Measurements from ENCODE around the gene CLSTN1. TPM values are rescaled to one million over a fixed set of nuclear protein-coding genes. Genes with fewer than 3 reads are reported as not detected.

Gene CLSTN1
- polyA plus RNA-seq, 3 donors = 5.2 to 25.2 (median 5.3) TPM

GRCh38 chr1:9836632-9836960, 12.8 kb upstream of the CLSTN1 start:
- DNase-seq = no peak
- Histone ChIP-seq H3K4me1 (ENCODE audit: control insufficient read depth in 1 of 2, insufficient read depth in 2 of 2, low read length in 2 of 2) (no peaks in the 10 kb centered on the region), H4K20me1 (ENCODE audit: insufficient read depth, low read length) (no peaks in the 10 kb centered on the region), H3K9me3 (replicated peaks in 1 of 2; ENCODE audit: control insufficient read depth in 1 of 2, insufficient read depth in 1 of 2, low read length in 2 of 2) (no peaks in the 10 kb centered on the region), H3K27me3 (ENCODE audit: control insufficient read depth in 2 of 2, insufficient read depth in 2 of 2, low read length in 2 of 2) (no peaks in the 10 kb centered on the region), H3K9ac (ENCODE audit: insufficient read depth, low read length, poor library complexity, severe bottlenecking) (no peak overlapping the region), H3K4me2 (replicated peaks; ENCODE audit: extremely low read depth, low read length, poor library complexity, severe bottlenecking) (no peak overlapping the region), H3K4me3 (replicated peaks in 1 of 3; ENCODE audit: low read depth in 2 of 3, low read length in 3 of 3) (no peak overlapping the region), H3K27ac (ENCODE audit: low read depth in 1 of 2, low read length in 2 of 2) (no peak overlapping the region), H3K36me3 (replicated peaks in 1 of 2; ENCODE audit: control insufficient read depth in 1 of 2, insufficient read depth in 2 of 2, low read length in 2 of 2) (no peaks in the 10 kb centered on the region), H3K79me2 (ENCODE audit: insufficient read depth, low read length) (no peaks in the 10 kb centered on the region), H2AFZ (ENCODE audit: insufficient read depth, low read depth, low read length, poor library complexity, severe bottlenecking) (no peak overlapping the region)
- Mint-ChIP-seq H3K27ac (no peak overlapping the region), H3K9me3 (peaks cover 0 to 5% (median 3%) of the 10 kb centered on the region in 7 donors), H3K27me3 (ENCODE audit: low read depth in 3 of 3) (peaks cover 1 to 10% (median 7%) of the 10 kb centered on the region in 3 donors), H3K4me3 (no peak overlapping the region), H3K4me1 (peaks cover 7% of the 10 kb centered on the region), H3K36me3 (no peaks in the 10 kb centered on the region)
- 86% methylated on average over 4 of the region's 5 CpGs for WGBS (ENCODE audit: insufficient coverage)
- intact Hi-C loops (cut with micrococcal nuclease) = no loop called here
- TF ChIP-seq CTCF (IDR thresholded peaks at IDR 0.05) = no peak

DNA sequence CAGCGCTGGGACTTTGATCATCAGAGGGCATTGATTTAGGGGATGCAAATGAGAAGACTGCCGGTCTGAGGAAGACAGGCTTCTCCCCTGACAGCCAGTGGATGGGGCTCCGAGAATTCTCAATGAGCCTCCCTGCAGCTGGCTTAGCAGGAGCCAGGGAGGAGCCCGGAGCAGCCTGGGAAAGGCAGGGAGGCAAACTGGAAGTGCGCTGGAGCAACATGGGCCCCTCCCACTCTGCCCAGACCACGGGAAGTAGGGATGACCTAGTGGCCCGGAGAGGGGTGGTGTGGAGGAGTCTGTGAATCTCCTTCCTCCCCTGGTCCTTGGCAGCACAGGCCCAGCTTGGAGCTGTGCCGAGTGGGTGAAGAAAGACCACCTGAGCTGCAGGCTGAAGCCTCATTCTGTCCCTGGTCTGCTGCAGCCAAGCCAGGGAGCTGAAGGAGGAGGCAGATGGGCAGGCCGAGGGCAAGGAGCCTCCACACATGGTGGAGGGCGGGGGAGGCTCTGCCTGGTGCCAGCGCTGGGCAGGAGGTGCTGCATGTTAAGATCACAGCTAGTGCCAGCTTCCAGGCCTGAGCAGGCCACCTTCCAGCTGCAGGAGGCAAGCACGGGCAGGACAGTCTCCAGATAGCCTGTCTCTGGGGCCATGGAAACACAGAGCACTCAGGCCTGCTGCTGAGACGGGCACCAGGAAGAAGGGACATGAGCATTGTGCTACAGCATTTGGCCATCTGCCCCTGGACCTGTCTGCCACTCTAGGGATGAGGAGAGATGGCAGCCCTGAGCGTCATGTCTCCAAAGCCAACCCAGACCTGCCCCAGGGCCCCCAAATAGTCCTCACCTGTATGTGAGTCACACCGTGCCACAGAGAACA, 12.2 kb upstream of the CLSTN1 start:
- Mint-ChIP-seq H3K9me3 (no peaks in the 10 kb centered on the region), H3K27ac (peak overlapping the region in 2 of 7 donors; percentile 25)

More for the DNA sequence above, 12.2 kb upstream of the CLSTN1 start:
- peaks cover 1 to 10% (median 4%) of the 10 kb centered on the region in 3 donors for H3K27me3 Mint-ChIP-seq (ENCODE audit: low read depth in 3 of 3)
- Histone ChIP-seq H3K9ac (ENCODE audit: insufficient read depth, low read length, poor library complexity, severe bottlenecking) (no peak overlapping the region), H3K4me3 (replicated peaks in 1 of 3; ENCODE audit: low read depth in 2 of 3, low read length in 3 of 3) (no peak overlapping the region), H3K79me2 (ENCODE audit: insufficient read depth, low read length) (no peaks in the 10 kb centered on the region), H3K36me3 (replicated peaks in 1 of 2; ENCODE audit: control insufficient read depth in 1 of 2, insufficient read depth in 2 of 2, low read length in 2 of 2) (no peaks in the 10 kb centered on the region), H2AFZ (ENCODE audit: insufficient read depth, low read depth, low read length, poor library complexity, severe bottlenecking) (no peak overlapping the region), H4K20me1 (ENCODE audit: insufficient read depth, low read length) (no peaks in the 10 kb centered on the region), H3K9me3 (replicated peaks in 1 of 2; ENCODE audit: control insufficient read depth in 1 of 2, insufficient read depth in 1 of 2, low read length in 2 of 2) (no peaks in the 10 kb centered on the region), H3K27ac (ENCODE audit: low read depth in 1 of 2, low read length in 2 of 2) (no peak overlapping the region), H3K4me1 (ENCODE audit: control insufficient read depth in 1 of 2, insufficient read depth in 2 of 2, low read length in 2 of 2) (no peaks in the 10 kb centered on the region), H3K27me3 (ENCODE audit: control insufficient read depth in 2 of 2, insufficient read depth in 2 of 2, low read length in 2 of 2) (no peaks in the 10 kb centered on the region), H3K4me2 (replicated peaks; ENCODE audit: extremely low read depth, low read length, poor library complexity, severe bottlenecking) (no peak overlapping the region)
- peaks cover 7% of the 10 kb centered on the region for H3K4me1 Mint-ChIP-seq
- intact Hi-C loops (cut with micrococcal nuclease) = no loop called here
- DNase-seq = no peak
- no peaks in the 10 kb centered on the region for H3K36me3 Mint-ChIP-seq
- WGBS (ENCODE audit: insufficient coverage) = 91% methylated on average over 9 of the region's 15 CpGs
- H3K4me3 Mint-ChIP-seq = no peak overlapping the region
- no peak for TF ChIP-seq CTCF (IDR thresholded peaks at IDR 0.05)

All from CD14-positive monocyte (primary cell).